ENCODE data around the gene ANKK1. TPM values are rescaled to one million over a fixed set of nuclear protein-coding genes. Genes with fewer than 3 reads are reported as not detected.

Gene ANKK1
- total and polyA plus RNA-seq, 2 of the 8 experiments (the other 6 are each of a cell fraction or from before 2014, with no cell fraction given) = 0.11 TPM; not detected in 1

DNA sequence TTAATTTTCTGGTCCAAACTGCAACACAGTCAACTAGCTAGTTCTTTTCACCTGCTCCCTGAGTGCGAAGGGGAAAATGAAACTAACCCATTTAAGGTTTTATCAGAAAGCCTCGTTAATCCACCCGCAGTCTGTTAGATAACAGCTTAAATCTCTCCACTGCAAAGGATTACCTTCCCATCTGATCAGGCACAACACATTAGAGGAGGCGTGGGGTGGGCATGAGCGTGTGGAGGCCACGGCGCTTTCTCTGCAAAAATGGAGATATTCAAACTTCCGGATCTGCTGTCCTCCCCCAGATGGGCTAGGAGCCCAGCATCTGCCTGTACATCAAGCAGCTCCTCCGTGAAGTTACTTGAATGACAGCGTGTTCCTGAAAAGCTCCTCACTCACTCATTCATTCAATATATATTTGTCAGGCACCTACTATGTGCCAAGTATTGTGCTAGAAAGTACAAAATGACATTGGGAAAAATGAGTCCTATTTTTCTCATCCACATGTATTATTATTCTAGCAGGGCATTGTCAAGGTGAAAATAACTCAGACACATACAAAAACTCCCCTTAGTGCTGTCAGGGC, 13.5 kb upstream of the ANKK1 start (continued):
- TF ChIP-seq HDAC2 (IDR thresholded peaks at IDR 0.05; ENCODE audit: borderline replicate concordance in 1 of 2, low read depth in 2 of 2, low read length in 2 of 2) = no peak
- TF ChIP-seq, protein P1, sequence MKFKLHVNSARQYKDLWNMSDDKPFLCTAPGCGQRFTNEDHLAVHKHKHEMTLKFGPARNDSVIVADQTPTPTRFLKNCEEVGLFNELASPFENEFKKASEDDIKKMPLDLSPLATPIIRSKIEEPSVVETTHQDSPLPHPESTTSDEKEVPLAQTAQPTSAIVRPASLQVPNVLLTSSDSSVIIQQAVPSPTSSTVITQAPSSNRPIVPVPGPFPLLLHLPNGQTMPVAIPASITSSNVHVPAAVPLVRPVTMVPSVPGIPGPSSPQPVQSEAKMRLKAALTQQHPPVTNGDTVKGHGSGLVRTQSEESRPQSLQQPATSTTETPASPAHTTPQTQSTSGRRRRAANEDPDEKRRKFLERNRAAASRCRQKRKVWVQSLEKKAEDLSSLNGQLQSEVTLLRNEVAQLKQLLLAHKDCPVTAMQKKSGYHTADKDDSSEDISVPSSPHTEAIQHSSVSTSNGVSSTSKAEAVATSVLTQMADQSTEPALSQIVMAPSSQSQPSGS (IDR thresholded peaks at IDR 0.05; ENCODE audit: low read length) = no peak
- TF ChIP-seq, protein P2, sequence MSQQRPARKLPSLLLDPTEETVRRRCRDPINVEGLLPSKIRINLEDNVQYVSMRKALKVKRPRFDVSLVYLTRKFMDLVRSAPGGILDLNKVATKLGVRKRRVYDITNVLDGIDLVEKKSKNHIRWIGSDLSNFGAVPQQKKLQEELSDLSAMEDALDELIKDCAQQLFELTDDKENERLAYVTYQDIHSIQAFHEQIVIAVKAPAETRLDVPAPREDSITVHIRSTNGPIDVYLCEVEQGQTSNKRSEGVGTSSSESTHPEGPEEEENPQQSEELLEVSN (IDR thresholded peaks at IDR 0.05) = no peak
